ENCODE measurements around the gene RAD51B. TPM values are rescaled to one million over a fixed set of nuclear protein-coding genes. Genes with fewer than 3 reads are reported as not detected.

Gene RAD51B
- polyA plus RNA-seq, 1 donor (not counting 4 experiments of a cell fraction or from before 2014, with no cell fraction given) = 13.3 TPM

DNA sequence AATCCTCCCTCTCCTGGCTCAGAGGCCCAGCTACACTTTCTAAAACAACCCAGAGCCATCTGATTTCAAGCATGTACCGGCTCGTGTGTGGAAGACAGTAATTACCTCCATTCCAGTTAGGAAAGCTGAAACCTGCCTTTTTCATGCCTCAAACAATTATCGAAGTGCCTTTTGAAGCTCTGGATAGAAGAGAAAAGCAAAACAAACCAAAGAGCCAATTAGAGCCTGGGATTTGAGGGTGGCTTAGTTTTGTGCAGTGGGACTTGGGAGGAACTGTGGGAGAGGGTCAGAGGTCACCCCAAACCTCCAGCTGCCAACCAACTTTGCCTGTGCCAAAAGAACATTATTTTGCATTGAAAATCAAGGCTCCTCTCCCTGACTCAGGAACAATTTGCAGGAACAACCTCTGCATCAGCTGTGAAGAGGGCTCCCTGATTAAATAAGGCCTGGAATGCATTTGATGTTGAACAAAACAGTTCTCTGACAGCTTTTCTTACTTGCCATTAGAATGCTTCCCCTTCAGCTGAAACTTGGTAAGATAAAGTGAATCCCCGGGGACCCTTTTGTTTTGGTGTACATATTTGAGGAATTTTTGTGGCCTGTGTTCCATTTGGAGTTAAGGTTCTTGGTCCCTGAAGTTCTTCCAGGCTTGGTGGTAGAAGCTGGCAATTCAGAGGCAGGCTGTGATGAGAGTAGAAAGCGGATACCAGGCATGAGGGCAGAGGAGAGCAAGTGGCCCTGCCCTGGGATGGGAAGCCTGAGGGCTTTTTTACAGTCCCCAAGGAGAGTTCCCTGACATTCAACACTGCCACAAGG lies 703.1 kb downstream of the RAD51B start:
- Histone ChIP-seq H3K4me1 (ENCODE audit: control insufficient read depth, extremely low read depth, insufficient read depth, low read length) (peaks cover 54% of the 10 kb centered on the region), H3K79me2 (ENCODE audit: control insufficient read depth, insufficient read depth, low read length) (no peaks in the 10 kb centered on the region), H2AFZ (ENCODE audit: control insufficient read depth, low read length) (peak overlapping the region; percentile 50), H3K27ac (ENCODE audit: control insufficient read depth, insufficient read depth, low read length) (peak overlapping the region; percentile 95), H3K9ac (ENCODE audit: control insufficient read depth, extremely low read depth, insufficient read depth, low read length) (peak overlapping the region; percentile 71), H3K9me1 (ENCODE audit: control insufficient read depth, extremely low read depth, insufficient read depth, low read length) (peaks cover 2% of the 10 kb centered on the region), H4K20me1 (ENCODE audit: control insufficient read depth, extremely low read depth, insufficient read depth, low read length) (no peaks in the 10 kb centered on the region), H3K36me3 (ENCODE audit: control insufficient read depth in 2 of 2, extremely low read depth in 1 of 2, insufficient read depth in 2 of 2, low read length in 2 of 2) (no peaks in the 10 kb centered on the region), H3K4me2 (ENCODE audit: control insufficient read depth, extremely low read depth, insufficient read depth, low read depth, low read length) (no peak overlapping the region), H3K9me3 (ENCODE audit: control insufficient read depth, low read depth, low read length) (no peaks in the 10 kb centered on the region), H3K4me3 (ENCODE audit: control insufficient read depth in 2 of 3, extremely low read depth in 1 of 3, insufficient read depth in 2 of 3, low read depth in 1 of 3, low read length in 3 of 3) (no peak overlapping the region), H3K27me3 (ENCODE audit: control insufficient read depth, extremely low read depth, insufficient read depth, low read length) (no peaks in the 10 kb centered on the region)
- DNase-seq (ENCODE audit: low read depth, low spot score) (no peak), FAIRE-seq (no peak)
- no peak for TF ChIP-seq EZH2 (IDR thresholded peaks at IDR 0.05; ENCODE audit: low read length)
- TF ChIP-seq, protein P1, sequence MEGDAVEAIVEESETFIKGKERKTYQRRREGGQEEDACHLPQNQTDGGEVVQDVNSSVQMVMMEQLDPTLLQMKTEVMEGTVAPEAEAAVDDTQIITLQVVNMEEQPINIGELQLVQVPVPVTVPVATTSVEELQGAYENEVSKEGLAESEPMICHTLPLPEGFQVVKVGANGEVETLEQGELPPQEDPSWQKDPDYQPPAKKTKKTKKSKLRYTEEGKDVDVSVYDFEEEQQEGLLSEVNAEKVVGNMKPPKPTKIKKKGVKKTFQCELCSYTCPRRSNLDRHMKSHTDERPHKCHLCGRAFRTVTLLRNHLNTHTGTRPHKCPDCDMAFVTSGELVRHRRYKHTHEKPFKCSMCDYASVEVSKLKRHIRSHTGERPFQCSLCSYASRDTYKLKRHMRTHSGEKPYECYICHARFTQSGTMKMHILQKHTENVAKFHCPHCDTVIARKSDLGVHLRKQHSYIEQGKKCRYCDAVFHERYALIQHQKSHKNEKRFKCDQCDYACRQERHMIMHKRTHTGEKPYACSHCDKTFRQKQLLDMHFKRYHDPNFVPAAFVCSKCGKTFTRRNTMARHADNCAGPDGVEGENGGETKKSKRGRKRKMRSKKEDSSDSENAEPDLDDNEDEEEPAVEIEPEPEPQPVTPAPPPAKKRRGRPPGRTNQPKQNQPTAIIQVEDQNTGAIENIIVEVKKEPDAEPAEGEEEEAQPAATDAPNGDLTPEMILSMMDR (optimal IDR thresholded peaks at IDR 0.05 in 1 of 3, IDR thresholded peaks at IDR 0.05 in 1 of 3, conservative IDR thresholded peaks at IDR 0.05 in 1 of 3; ENCODE audit: extremely low read depth in 1 of 3, insufficient read depth in 2 of 3, low read length in 3 of 3) = no peak
- dilution Hi-C loops (cut with MboI; ENCODE audit: extremely low pct_ligation_motif_present, low sequenced_read_pairs) = no loop called here

DNA sequence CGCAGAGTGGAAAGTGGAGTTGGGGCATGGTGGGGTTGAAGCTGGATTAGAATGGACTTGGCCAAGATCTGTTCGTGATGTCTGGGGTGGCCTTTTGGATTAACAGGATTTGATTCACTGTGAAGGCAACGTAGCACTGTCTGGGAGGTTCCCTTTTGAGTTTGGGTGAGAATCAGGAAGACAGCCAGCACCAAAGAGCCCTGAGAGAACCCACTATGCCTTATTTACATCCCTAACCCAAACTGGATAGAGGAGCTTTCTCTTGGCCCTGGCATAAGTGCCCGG lies 703.7 kb downstream of the RAD51B start:
- H3K79me2 ChIP-seq (ENCODE audit: control insufficient read depth, insufficient read depth, low read length) = no peaks in the 10 kb centered on the region
- FAIRE-seq (no peak), DNase-seq (ENCODE audit: low read depth, low spot score) (no peak)
- no peak overlapping the region for H3K4me2 ChIP-seq (ENCODE audit: control insufficient read depth, extremely low read depth, insufficient read depth, low read depth, low read length)
- H2AFZ ChIP-seq (ENCODE audit: control insufficient read depth, low read length) = no peak overlapping the region
- H3K36me3 ChIP-seq (ENCODE audit: control insufficient read depth in 2 of 2, extremely low read depth in 1 of 2, insufficient read depth in 2 of 2, low read length in 2 of 2) = no peaks in the 10 kb centered on the region
- H3K9ac ChIP-seq (ENCODE audit: control insufficient read depth, extremely low read depth, insufficient read depth, low read length) = no peak overlapping the region
- dilution Hi-C loops (cut with MboI; ENCODE audit: extremely low pct_ligation_motif_present, low sequenced_read_pairs) = no loop called here
- H3K9me1 ChIP-seq (ENCODE audit: control insufficient read depth, extremely low read depth, insufficient read depth, low read length) = peaks cover 2% of the 10 kb centered on the region
- peaks cover 49% of the 10 kb centered on the region for H3K4me1 ChIP-seq (ENCODE audit: control insufficient read depth, extremely low read depth, insufficient read depth, low read length)
- peak overlapping the region; percentile 22 for H3K27ac ChIP-seq (ENCODE audit: control insufficient read depth, insufficient read depth, low read length)
- no peaks in the 10 kb centered on the region for H3K9me3 ChIP-seq (ENCODE audit: control insufficient read depth, low read depth, low read length)
- no peaks in the 10 kb centered on the region for H4K20me1 ChIP-seq (ENCODE audit: control insufficient read depth, extremely low read depth, insufficient read depth, low read length)
- no peaks in the 10 kb centered on the region for H3K27me3 ChIP-seq (ENCODE audit: control insufficient read depth, extremely low read depth, insufficient read depth, low read length)
- TF ChIP-seq EZH2 (IDR thresholded peaks at IDR 0.05; ENCODE audit: low read length) = no peak
- no peak overlapping the region for H3K4me3 ChIP-seq (ENCODE audit: control insufficient read depth in 2 of 3, extremely low read depth in 1 of 3, insufficient read depth in 2 of 3, low read depth in 1 of 3, low read length in 3 of 3)

Measured in keratinocyte (primary cell).